H1 (cell line): Measurements from ENCODE around the gene MANF. TPM values are rescaled to one million over a fixed set of nuclear protein-coding genes. Genes with fewer than 3 reads are reported as not detected.

ENCODE experiments used
- CTCF ChIA-PET: fragments of 300-600 bp; sonication (Branson Sonifier 250); formaldehyde crosslinking; loops from one replicate; lab custom pipeline; 2021; ENCODE audit not compliant: partially characterized antibody; lab: Charles Lee
- POLR2A ChIA-PET: fragments of 300-600 bp; sonication (Branson Sonifier 250); formaldehyde crosslinking; loops from one replicate; lab custom pipeline; 2021; ENCODE audit warnings: inconsistent platforms; ENCODE audit not compliant: partially characterized antibody; lab: Charles Lee
- DNase-seq, 2 experiments: peaks; one replicate each; pipeline versions ENCODE4 v3.0.0 to v3.0.0-alpha.2; 2010 to 2022; ENCODE audit warnings: low spot score in 2 of 2, low read depth in 1 of 2, mixed read lengths in 1 of 2
- FAIRE-seq: peaks from 2 replicates; lab custom pipeline; 2011; peaks lifted over from hg19 to GRCh38; lab: Jason Lieb, UNC
- H2AFZ ChIP-seq: 2 replicates; pipeline ENCODE4 v1.8.1; 2012; ENCODE audit warnings: low read length, inconsistent platforms
- H2AK5ac ChIP-seq: 2 replicates; pipeline ENCODE4 v1.6.1; 2013; ENCODE audit warnings: low read depth, low read length
- H2BK120ac ChIP-seq: replicated peaks from 2 replicates; pipeline ENCODE3; 2013; ENCODE audit warnings: low read depth, low read length, inconsistent platforms
- H2BK12ac ChIP-seq: 2 replicates; pipeline ENCODE4 v1.6.1; 2013; ENCODE audit warnings: low read depth, low read length
- H2BK15ac ChIP-seq: 2 replicates; pipeline ENCODE4 v1.6.1; 2013; ENCODE audit warnings: low read length
- H2BK20ac ChIP-seq: 2 replicates; pipeline ENCODE4 v1.6.1; 2013; ENCODE audit warnings: low read length
- H2BK5ac ChIP-seq: 2 replicates; pipeline ENCODE4 v1.6.1; 2013; ENCODE audit warnings: low read depth, low read length
- H3K14ac ChIP-seq: 2 replicates; pipeline ENCODE4 v1.6.1; 2013; ENCODE audit warnings: inconsistent platforms; ENCODE audit not compliant: insufficient read length
- H3K18ac ChIP-seq: 2 replicates; pipeline ENCODE4 v1.6.1; 2013; ENCODE audit warnings: low read length; ENCODE audit errors: extremely low read depth
- H3K23ac ChIP-seq: 2 replicates; pipeline ENCODE4 v1.6.1; 2013; ENCODE audit warnings: inconsistent platforms; ENCODE audit not compliant: insufficient read length
- H3K23me2 ChIP-seq: 2 replicates; pipeline ENCODE4 v1.6.1; 2013; ENCODE audit warnings: low read depth, low read length
- H3K27ac ChIP-seq: 2 replicates; pipeline ENCODE4 v1.6.1; 2011; ENCODE audit warnings: low read depth, low read length, inconsistent platforms
- H3K27me3 ChIP-seq, 4 experiments: replicated peaks in 1 of 4; 1 replicate in 1 of 4; 2 replicates in 3 of 4; pipeline versions ENCODE4 v1.6.1 to v1.8.1; 2011 to 2013; ENCODE audit warnings: low read length in 3 of 4, mild to moderate bottlenecking in 3 of 4, inconsistent platforms in 2 of 4, mixed read lengths in 2 of 4, moderate library complexity in 1 of 4; ENCODE audit not compliant: control insufficient read depth in 3 of 4, insufficient read depth in 3 of 4; ENCODE audit errors: extremely low read depth in 1 of 4
- H3K36me3 ChIP-seq, 4 experiments: 2 replicates each; pipeline versions ENCODE4 v1.6.1 to v1.8.1; 2011 to 2013; ENCODE audit warnings: mild to moderate bottlenecking in 4 of 4, low read length in 3 of 4, moderate library complexity in 2 of 4, control low read depth in 1 of 4, inconsistent platforms in 1 of 4; ENCODE audit not compliant: insufficient read depth in 4 of 4, control insufficient read depth in 2 of 4
- H3K4ac ChIP-seq: replicated peaks from 2 replicates; pipeline ENCODE3; 2013; ENCODE audit warnings: low read length, low read depth, mixed read lengths, inconsistent platforms; ENCODE audit not compliant: insufficient read length
- H3K4me1 ChIP-seq, 4 experiments: replicated peaks in 1 of 4; 1 replicate in 1 of 4; 2 replicates in 3 of 4; pipeline versions ENCODE4 v1.6.1 to v1.8.1; 2011 to 2013; ENCODE audit warnings: low read length in 3 of 4, inconsistent platforms in 2 of 4, mixed read lengths in 1 of 4; ENCODE audit not compliant: insufficient read depth in 4 of 4, control insufficient read depth in 3 of 4
- H3K4me2 ChIP-seq, 2 experiments: 2 replicates each; pipeline versions ENCODE4 v1.6.1 to v1.8.1; 2011 to 2013; ENCODE audit warnings: low read depth in 2 of 2, low read length in 2 of 2, control low read depth in 1 of 2, inconsistent platforms in 1 of 2, mild to moderate bottlenecking in 1 of 2; ENCODE audit not compliant: insufficient read depth in 1 of 2
- H3K4me3 ChIP-seq, 4 experiments: fragments of 200-600, 300-600 bp in 1 of 4; sonication (generic), shearing (Covaris generic), sonication (Bioruptor Twin) in 1 of 4; 2 replicates each; pipeline versions ENCODE4 v1.5.1 to v1.8.1; 2011 to 2016; ENCODE audit warnings: low read length in 4 of 4, low read depth in 3 of 4, control low read depth in 2 of 4, inconsistent platforms in 2 of 4, mild to moderate bottlenecking in 2 of 4, mixed read lengths in 1 of 4, moderate library complexity in 1 of 4; ENCODE audit not compliant: insufficient read depth in 2 of 4; ENCODE audit errors: extremely low read depth in 1 of 4
- H3K56ac ChIP-seq: replicated peaks from 2 replicates; pipeline ENCODE3; 2013; ENCODE audit warnings: low read depth, mild to moderate bottlenecking, mixed read lengths, low read length, inconsistent platforms; ENCODE audit not compliant: insufficient read length
- H3K79me1 ChIP-seq: 2 replicates; pipeline ENCODE4 v1.6.1; 2013; ENCODE audit warnings: low read depth, low read length, control low read depth
- H3K79me2 ChIP-seq, 2 experiments: 2 replicates each; pipeline versions ENCODE4 v1.6.1 to v1.8.1; 2012 to 2013; ENCODE audit warnings: low read length in 2 of 2, mild to moderate bottlenecking in 2 of 2, inconsistent platforms in 1 of 2; ENCODE audit not compliant: insufficient read depth in 2 of 2, control insufficient read depth in 1 of 2
- H3K9ac ChIP-seq, 4 experiments: replicated peaks in 1 of 4; 1 replicate in 1 of 4; 2 replicates in 3 of 4; pipeline versions ENCODE4 v1.6.1 to v1.8.1; 2011 to 2013; ENCODE audit warnings: low read depth in 3 of 4, low read length in 3 of 4, control low read depth in 2 of 4, mild to moderate bottlenecking in 2 of 4, moderate library complexity in 2 of 4, inconsistent platforms in 1 of 4; ENCODE audit errors: extremely low read depth in 1 of 4
- H3K9me3 ChIP-seq, 2 experiments: 2 replicates each; pipeline versions ENCODE4 v1.6.1 to v1.8.1; 2012 to 2013; ENCODE audit warnings: mild to moderate bottlenecking in 2 of 2, moderate library complexity in 2 of 2, control low read depth in 1 of 2, inconsistent platforms in 1 of 2, low read depth in 1 of 2, low read length in 1 of 2, mixed read lengths in 1 of 2; ENCODE audit not compliant: insufficient read depth in 2 of 2
- H4K20me1 ChIP-seq, 2 experiments: replicated peaks in 1 of 2; 2 replicates each; pipeline versions ENCODE3 to v1.8.1; 2011 to 2013; ENCODE audit warnings: inconsistent platforms in 2 of 2, low read length in 2 of 2, mild to moderate bottlenecking in 1 of 2; ENCODE audit not compliant: insufficient read depth in 2 of 2, control insufficient read depth in 1 of 2
- H4K5ac ChIP-seq: 2 replicates; pipeline ENCODE4 v1.6.1; 2013; ENCODE audit warnings: low read length, low read depth, mixed read lengths, inconsistent platforms; ENCODE audit not compliant: insufficient read length
- H4K8ac ChIP-seq: 2 replicates; pipeline ENCODE4 v1.8.0; 2013; ENCODE audit warnings: mild to moderate bottlenecking, moderate library complexity, low read length, inconsistent platforms; ENCODE audit not compliant: insufficient read depth; ENCODE audit errors: extremely low read depth
- H4K91ac ChIP-seq: replicated peaks from 2 replicates; pipeline ENCODE3; 2013; ENCODE audit warnings: low read length, mixed read lengths, inconsistent platforms; ENCODE audit not compliant: insufficient read length
- BRCA1 ChIP-seq: IDR thresholded peaks from 2 replicates; pipeline ENCODE4 v1.6.1; 2012; ENCODE audit warnings: low read depth, low read length, improper control_type of control experiment
- EZH2 ChIP-seq: fragments of 200-600 bp; sonication (generic); IDR thresholded peaks from 2 replicates; pipeline ENCODE4 v1.7.1; 2012; ENCODE audit warnings: low read depth, mild to moderate bottlenecking, moderate library complexity, low read length, inconsistent platforms; ENCODE audit not compliant: severe bottlenecking
- WGBS, 2 experiments: shearing (Covaris generic) in 1 of 2; methylation state at CpG; one replicate each; pipeline versions ENCODE4 v1.1.6 to v1.1.7; 2013 to 2015; ENCODE audit warnings: low lambda C conversion rate in 2 of 2, mixed read lengths in 2 of 2, inconsistent platforms in 1 of 2, low coverage in 1 of 2, missing lambda C conversion rate in 1 of 2; ENCODE audit not compliant: insufficient replicate concordance in 2 of 2, insufficient coverage in 1 of 2, insufficient read length in 1 of 2; ENCODE audit errors: extremely low coverage in 1 of 2, missing lambda C conversion rate in 1 of 2; 5-methylcytosine and 5-hydroxymethylcytosine counted together
- polyA plus RNA-seq, 7 experiments: library from polyadenylated mRNA; depleted of rRNA in 3 of 7; stranded (reverse) in 5 of 7; unstranded in 2 of 7; fragments of >200 nt in 5 of 7; fragments of 200-250 nt in 2 of 7; gene quantifications; 1 replicate in 5 of 7; 2 replicates in 1 of 7; 4 replicates in 1 of 7; pipeline versions ENCODE4 v1.2.1 to v1.2.3, GENCODE V29; 2011 to 2013; ENCODE audit warnings: missing spikeins in 2 of 7, mixed read lengths in 2 of 7
- total RNA-seq: library from RNA; stranded (reverse); fragmentation: NEBNext Ultra II Directional; extraction: Animal tissue kit (Norgen Biotek cat#: 25700); gene quantifications from 2 replicates; pipeline ENCODE4 v1.2.1, GENCODE V29; 2021

Gene MANF
- total and polyA plus RNA-seq, 2 of the 8 experiments (the other 6 are each of a cell fraction or from before 2014, with no cell fraction given) = 37.5 to 159 TPM

DNA sequence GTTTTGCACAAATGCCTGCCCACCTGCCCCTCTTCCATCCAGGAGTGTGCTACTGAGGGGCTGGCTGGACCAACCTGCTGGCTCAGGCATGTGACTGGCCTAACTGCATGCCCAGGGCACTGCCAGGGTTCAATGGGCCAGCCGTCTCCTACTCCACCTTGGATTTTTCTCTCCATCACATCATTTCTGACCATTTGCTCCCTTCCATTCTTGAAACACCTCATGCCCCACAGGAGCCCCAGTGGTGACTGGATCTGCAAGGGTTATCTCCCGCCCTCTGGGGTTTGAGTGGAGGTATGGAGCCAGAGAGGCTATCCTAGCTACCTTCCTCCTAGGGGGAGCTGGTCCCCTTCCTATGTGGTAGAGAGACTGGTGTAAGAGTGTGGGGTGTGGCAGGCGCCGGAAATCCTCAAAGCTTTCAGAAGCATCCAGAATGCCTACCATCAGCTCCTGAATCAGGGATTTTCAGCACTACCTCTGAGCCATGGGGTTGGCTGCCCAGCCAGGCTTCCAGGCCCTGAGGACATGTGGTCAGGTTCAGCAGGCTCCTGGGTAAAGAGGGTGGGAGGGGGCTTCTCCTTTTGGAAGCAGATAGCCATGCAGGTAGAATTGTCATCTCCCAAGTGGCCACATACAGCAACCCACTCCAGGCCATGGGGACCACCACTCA lies 2.9 kb upstream of the MANF start:
- H3K36me3 ChIP-seq = peaks cover 0 to 12% (median 4%) of the 10 kb centered on the region in 4 experiments; a peak in 5 of 8 replicates
- no peak overlapping the region for H2BK15ac ChIP-seq
- H3K56ac ChIP-seq = no peak overlapping the region
- no peak overlapping the region for H2BK20ac ChIP-seq
- H3K4ac ChIP-seq = no peak overlapping the region
- H2AFZ ChIP-seq = no peak overlapping the region
- peaks cover 3% of the 10 kb centered on the region; the same call in 1 of the 2 replicates for H3K23me2 ChIP-seq
- no peak overlapping the region for H3K27ac ChIP-seq
- POLR2A ChIA-PET = interaction anchor here (1.1 kb wide), 1 partner anchor 9 kb away, joined by 4 read pairs; the partner anchor contains the start of gene RBM15B
- peaks cover 4 to 6% of the 10 kb centered on the region in 2 experiments for H4K20me1 ChIP-seq
- no peak overlapping the region for H3K18ac ChIP-seq
- DNase-seq (no peak), FAIRE-seq (no peak)
- H3K23ac ChIP-seq = no peak overlapping the region
- H2BK5ac ChIP-seq = no peak overlapping the region; the same call in 1 of the 2 replicates
- no peaks in the 10 kb centered on the region for H3K9me3 ChIP-seq
- no peak overlapping the region for H3K4me2 ChIP-seq
- WGBS, 2 experiments = 86% methylated on average over 4 of the region's 4 CpGs; no CpG with 5 or more reads in 1 of the 2 experiments
- H3K27me3 ChIP-seq = no peaks in the 10 kb centered on the region
- H3K4me3 ChIP-seq = no peak overlapping the region
- no peak overlapping the region for H3K9ac ChIP-seq
- no peak overlapping the region for H4K5ac ChIP-seq
- H2BK120ac ChIP-seq = no peak overlapping the region
- H3K79me1 ChIP-seq = no peaks in the 10 kb centered on the region
- H2BK12ac ChIP-seq = no peak overlapping the region
- H4K91ac ChIP-seq = no peak overlapping the region
- no peak overlapping the region for H3K14ac ChIP-seq
- no peak overlapping the region; the same call in 1 of the 2 replicates for H4K8ac ChIP-seq
- H3K4me1 ChIP-seq = peaks cover 0 to 15% (median 5%) of the 10 kb centered on the region in 4 experiments
- CTCF ChIA-PET = interaction anchor here (0.5 to 6.8 kb wide), 4 partner anchors 12 to 766 kb away, joined by 3 to 24 read pairs (median 4); no protein-coding TSS in a partner anchor
- no peak overlapping the region for H2AK5ac ChIP-seq
- H3K79me2 ChIP-seq = peaks cover 10 to 24% of the 10 kb centered on the region in 2 experiments
- TF ChIP-seq BRCA1 = no peak
- TF ChIP-seq EZH2 = no peak
